ENCODE results near the gene KRT17.
"Not testable (repeated sequence)": the region's sequence is repeated elsewhere in the genome, so short reads cannot be mapped to it uniquely, and the experiment has no call there.

Gene KRT17

GRCh38 chr17:41633556-41634199, 9.3 kb upstream of the KRT17 start:
- H3K36me3 ChIP-seq (ENCODE audit: control insufficient read depth in 5 of 5, insufficient read depth in 5 of 5, low read length in 5 of 5): no peaks in the 10 kb centered on the region
- H3K9ac ChIP-seq (ENCODE audit: low read length in 5 of 5): no peak overlapping the region
- no peak overlapping the region for H3K4me3 ChIP-seq (ENCODE audit: low read depth in 1 of 5, low read length in 5 of 5)
- no peaks in the 10 kb centered on the region for H3K27me3 ChIP-seq (ENCODE audit: control insufficient read depth in 5 of 5, insufficient read depth in 4 of 5, low read length in 5 of 5)
- no peaks in the 10 kb centered on the region for H3K9me3 ChIP-seq (ENCODE audit: control insufficient read depth in 5 of 5, low read length in 5 of 5)
- no peak overlapping the region for H3K27ac ChIP-seq (ENCODE audit: low read depth, low read length)
- H3K4me1 ChIP-seq (ENCODE audit: control insufficient read depth in 5 of 5, insufficient read depth in 5 of 5, low read length in 5 of 5): peaks cover 0 to 12% (median 8%) of the 10 kb centered on the region in 5 donors

GRCh38 chr17:41632482-41633105, 8.2 kb upstream of the KRT17 start:
- no peak overlapping the region for H3K9ac ChIP-seq (ENCODE audit: low read length in 5 of 5)
- H3K36me3 ChIP-seq (ENCODE audit: control insufficient read depth in 5 of 5, insufficient read depth in 5 of 5, low read length in 5 of 5): no peaks in the 10 kb centered on the region
- no peaks in the 10 kb centered on the region for H3K9me3 ChIP-seq (ENCODE audit: control insufficient read depth in 5 of 5, low read length in 5 of 5)
- H3K27ac ChIP-seq (ENCODE audit: low read depth, low read length): no peak overlapping the region
- peaks cover 0 to 12% (median 8%) of the 10 kb centered on the region in 5 donors for H3K4me1 ChIP-seq (ENCODE audit: control insufficient read depth in 5 of 5, insufficient read depth in 5 of 5, low read length in 5 of 5)
- no peaks in the 10 kb centered on the region for H3K27me3 ChIP-seq (ENCODE audit: control insufficient read depth in 5 of 5, insufficient read depth in 4 of 5, low read length in 5 of 5)
- H3K4me3 ChIP-seq (ENCODE audit: low read depth in 1 of 5, low read length in 5 of 5): no peak overlapping the region

- no peaks in the 10 kb centered on the region for H3K9me3 ChIP-seq (ENCODE audit: control insufficient read depth in 5 of 5, low read length in 5 of 5)
- H3K9ac ChIP-seq (ENCODE audit: low read length in 5 of 5): no peak overlapping the region
- H3K36me3 ChIP-seq (ENCODE audit: control insufficient read depth in 5 of 5, insufficient read depth in 5 of 5, low read length in 5 of 5): no peaks in the 10 kb centered on the region
- H3K27me3 ChIP-seq (ENCODE audit: control insufficient read depth in 5 of 5, insufficient read depth in 4 of 5, low read length in 5 of 5): no peaks in the 10 kb centered on the region
- no peak overlapping the region for H3K4me3 ChIP-seq (ENCODE audit: low read depth in 1 of 5, low read length in 5 of 5)
- H3K27ac ChIP-seq (ENCODE audit: low read depth, low read length): no peak overlapping the region
- H3K4me1 ChIP-seq (ENCODE audit: control insufficient read depth in 5 of 5, insufficient read depth in 5 of 5, low read length in 5 of 5): peaks cover 0 to 12% (median 8%) of the 10 kb centered on the region in 5 donors
These were observed 7.5 kb upstream of the KRT17 start for GRCh38 chr17:41631898-41632285.

- Histone ChIP-seq H3K9ac (ENCODE audit: low read length in 5 of 5) (no peak overlapping the region), H3K4me1 (ENCODE audit: control insufficient read depth in 5 of 5, insufficient read depth in 5 of 5, low read length in 5 of 5) (peaks cover 0 to 12% (median 8%) of the 10 kb centered on the region in 5 donors), H3K36me3 (ENCODE audit: control insufficient read depth in 5 of 5, insufficient read depth in 5 of 5, low read length in 5 of 5) (no peaks in the 10 kb centered on the region), H3K4me3 (ENCODE audit: low read depth in 1 of 5, low read length in 5 of 5) (no peak overlapping the region), H3K27ac (ENCODE audit: low read depth, low read length) (no peak overlapping the region), H3K27me3 (ENCODE audit: control insufficient read depth in 5 of 5, insufficient read depth in 4 of 5, low read length in 5 of 5) (no peaks in the 10 kb centered on the region), H3K9me3 (ENCODE audit: control insufficient read depth in 5 of 5, low read length in 5 of 5) (no peaks in the 10 kb centered on the region)
These were observed 6.9 kb upstream of the KRT17 start for GRCh38 chr17:41631025-41631897.

- no peak overlapping the region for H3K4me3 ChIP-seq (ENCODE audit: low read depth in 1 of 5, low read length in 5 of 5)
- no peaks in the 10 kb centered on the region for H3K36me3 ChIP-seq (ENCODE audit: control insufficient read depth in 5 of 5, insufficient read depth in 5 of 5, low read length in 5 of 5)
- H3K9me3 ChIP-seq (ENCODE audit: control insufficient read depth in 5 of 5, low read length in 5 of 5): no peaks in the 10 kb centered on the region
- H3K27me3 ChIP-seq (ENCODE audit: control insufficient read depth in 5 of 5, insufficient read depth in 4 of 5, low read length in 5 of 5): no peaks in the 10 kb centered on the region
- peaks cover 0 to 5% (median 2%) of the 10 kb centered on the region in 5 donors for H3K4me1 ChIP-seq (ENCODE audit: control insufficient read depth in 5 of 5, insufficient read depth in 5 of 5, low read length in 5 of 5)
- H3K9ac ChIP-seq (ENCODE audit: low read length in 5 of 5): no peak overlapping the region
- no peak overlapping the region for H3K27ac ChIP-seq (ENCODE audit: low read depth, low read length)
These were observed 5.7 kb upstream of the KRT17 start for GRCh38 chr17:41629826-41630670.

GRCh38 chr17:41629316-41629715, 4.9 kb upstream of the KRT17 start:
- Histone ChIP-seq H3K4me3 (ENCODE audit: low read depth in 1 of 5, low read length in 5 of 5) (no peak overlapping the region), H3K9me3 (ENCODE audit: control insufficient read depth in 5 of 5, low read length in 5 of 5) (no peaks in the 10 kb centered on the region), H3K4me1 (ENCODE audit: control insufficient read depth in 5 of 5, insufficient read depth in 5 of 5, low read length in 5 of 5) (no peaks in the 10 kb centered on the region), H3K27ac (ENCODE audit: low read depth, low read length) (no peak overlapping the region), H3K36me3 (ENCODE audit: control insufficient read depth in 5 of 5, insufficient read depth in 5 of 5, low read length in 5 of 5) (no peaks in the 10 kb centered on the region), H3K9ac (ENCODE audit: low read length in 5 of 5) (no peak overlapping the region), H3K27me3 (ENCODE audit: control insufficient read depth in 5 of 5, insufficient read depth in 4 of 5, low read length in 5 of 5) (no peaks in the 10 kb centered on the region)

- H3K9me3 ChIP-seq (ENCODE audit: control insufficient read depth in 5 of 5, low read length in 5 of 5); H3K4me1 ChIP-seq (ENCODE audit: control insufficient read depth in 5 of 5, insufficient read depth in 5 of 5, low read length in 5 of 5); H3K27me3 ChIP-seq (ENCODE audit: control insufficient read depth in 5 of 5, insufficient read depth in 4 of 5, low read length in 5 of 5); H3K27ac ChIP-seq (ENCODE audit: low read depth, low read length); H3K4me3 ChIP-seq (ENCODE audit: low read depth in 1 of 5, low read length in 5 of 5); H3K36me3 ChIP-seq (ENCODE audit: control insufficient read depth in 5 of 5, insufficient read depth in 5 of 5, low read length in 5 of 5); H3K9ac ChIP-seq (ENCODE audit: low read length in 5 of 5): not testable (repeated sequence)
These were observed 4.4 kb upstream of the KRT17 start for GRCh38 chr17:41628621-41629255.

- H3K36me3 ChIP-seq (ENCODE audit: control insufficient read depth in 5 of 5, insufficient read depth in 5 of 5, low read length in 5 of 5); H3K27ac ChIP-seq (ENCODE audit: low read depth, low read length); H3K4me1 ChIP-seq (ENCODE audit: control insufficient read depth in 5 of 5, insufficient read depth in 5 of 5, low read length in 5 of 5); H3K27me3 ChIP-seq (ENCODE audit: control insufficient read depth in 5 of 5, insufficient read depth in 4 of 5, low read length in 5 of 5); H3K4me3 ChIP-seq (ENCODE audit: low read depth in 1 of 5, low read length in 5 of 5); H3K9me3 ChIP-seq (ENCODE audit: control insufficient read depth in 5 of 5, low read length in 5 of 5); H3K9ac ChIP-seq (ENCODE audit: low read length in 5 of 5): not testable (repeated sequence)
These were observed 3.6 kb upstream of the KRT17 start for GRCh38 chr17:41628073-41628370.

- H3K4me3 ChIP-seq (ENCODE audit: low read depth in 1 of 5, low read length in 5 of 5): no peak overlapping the region
- H3K27me3 ChIP-seq (ENCODE audit: control insufficient read depth in 5 of 5, insufficient read depth in 4 of 5, low read length in 5 of 5): peaks cover 0 to 3% (median 0%) of the 10 kb centered on the region in 5 donors
- no peak overlapping the region for H3K27ac ChIP-seq (ENCODE audit: low read depth, low read length)
- no peaks in the 10 kb centered on the region for H3K4me1 ChIP-seq (ENCODE audit: control insufficient read depth in 5 of 5, insufficient read depth in 5 of 5, low read length in 5 of 5)
- no peak overlapping the region for H3K9ac ChIP-seq (ENCODE audit: low read length in 5 of 5)
- H3K9me3 ChIP-seq (ENCODE audit: control insufficient read depth in 5 of 5, low read length in 5 of 5): no peaks in the 10 kb centered on the region
- no peaks in the 10 kb centered on the region for H3K36me3 ChIP-seq (ENCODE audit: control insufficient read depth in 5 of 5, insufficient read depth in 5 of 5, low read length in 5 of 5)
These were observed 3.1 kb upstream of the KRT17 start for GRCh38 chr17:41627316-41628072.

Data from subcutaneous abdominal adipose tissue (tissue), 5 donors.